ENCODE measurements around the gene FCGR2B.
"Not testable (repeated sequence)": the region's sequence is repeated elsewhere in the genome, so short reads cannot be mapped to it uniquely, and the experiment has no call there.

Gene FCGR2B

GRCh38 chr1:161636189-161636782, 26.7 kb upstream of the FCGR2B start:
- not testable (repeated sequence) for H3K4me1 ChIP-seq (ENCODE audit: insufficient read depth, low read length); H2AFZ ChIP-seq (ENCODE audit: low read depth, low read length); H3K27me3 ChIP-seq (ENCODE audit: insufficient read depth, low read length); H3K36me3 ChIP-seq (ENCODE audit: insufficient read depth, low read length); H3K9me3 ChIP-seq (ENCODE audit: low read length); H3K4me3 ChIP-seq (ENCODE audit: low read length)

DNA sequence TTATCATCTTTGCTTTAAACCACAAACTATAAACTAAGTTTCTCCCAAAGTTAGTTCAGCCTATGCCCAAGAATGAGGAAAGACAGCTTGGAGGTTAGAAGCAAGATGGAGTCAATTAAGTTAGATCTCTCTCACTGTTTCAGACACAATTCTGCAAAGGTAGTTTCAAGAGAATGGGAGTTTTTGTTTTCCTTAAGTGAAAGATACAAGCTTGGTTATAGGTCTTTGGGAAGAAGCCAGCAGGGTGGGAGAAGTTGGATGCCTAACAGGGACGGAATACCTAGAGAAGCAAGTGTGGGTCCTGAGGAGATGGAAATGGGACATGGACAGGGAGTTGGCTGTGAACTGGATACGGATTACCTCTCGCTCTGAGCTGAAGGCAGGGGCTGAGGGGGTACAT, 26.0 kb upstream of the FCGR2B start:
- H3K9me3 ChIP-seq (ENCODE audit: low read length); H2AFZ ChIP-seq (ENCODE audit: low read depth, low read length); H3K27me3 ChIP-seq (ENCODE audit: insufficient read depth, low read length); H3K4me1 ChIP-seq (ENCODE audit: insufficient read depth, low read length); H3K4me3 ChIP-seq (ENCODE audit: low read length); H3K36me3 ChIP-seq (ENCODE audit: insufficient read depth, low read length): not testable (repeated sequence)

DNA sequence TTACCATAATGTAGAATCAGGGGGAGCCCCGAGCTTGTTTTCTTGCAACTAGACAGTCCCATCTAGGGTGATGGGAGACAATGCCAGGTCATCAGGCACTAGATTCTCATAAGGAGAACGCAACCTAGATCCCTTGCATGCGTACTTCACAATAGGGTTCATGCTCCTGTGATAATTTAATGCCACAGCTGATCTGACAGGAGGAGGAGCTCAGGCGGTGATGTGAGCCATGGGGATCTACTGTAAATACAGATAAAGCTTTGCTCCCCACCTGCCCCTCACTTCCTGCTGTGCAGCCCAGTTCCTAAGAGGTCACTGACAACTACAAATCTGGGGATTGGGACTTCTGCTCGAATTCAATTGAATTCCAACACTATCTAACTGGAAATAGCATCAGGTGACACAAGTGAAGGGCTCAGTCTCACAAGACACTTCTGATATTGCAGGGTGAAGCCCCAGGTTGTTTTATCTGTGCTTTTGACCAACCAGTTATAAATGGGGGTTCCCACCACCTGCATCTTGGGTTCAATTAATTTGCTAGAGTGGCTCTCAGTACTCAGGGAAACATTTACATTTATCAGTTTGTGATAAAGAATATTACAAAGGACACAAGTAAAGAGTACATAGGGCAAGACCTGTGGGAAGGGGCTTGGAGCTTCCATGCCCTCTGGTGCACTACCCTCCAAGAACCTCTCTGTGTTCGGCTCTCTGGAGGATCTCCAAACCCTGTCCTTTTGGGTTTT, 24.5 kb upstream of the FCGR2B start:
- H2AFZ ChIP-seq (ENCODE audit: low read depth, low read length); H3K36me3 ChIP-seq (ENCODE audit: insufficient read depth, low read length); H3K9me3 ChIP-seq (ENCODE audit: low read length); H3K4me1 ChIP-seq (ENCODE audit: insufficient read depth, low read length); H3K4me3 ChIP-seq (ENCODE audit: low read length); H3K27me3 ChIP-seq (ENCODE audit: insufficient read depth, low read length): not testable (repeated sequence)

- not testable (repeated sequence) for H3K36me3 ChIP-seq (ENCODE audit: insufficient read depth, low read length); H3K9me3 ChIP-seq (ENCODE audit: low read length); H3K27me3 ChIP-seq (ENCODE audit: insufficient read depth, low read length); H2AFZ ChIP-seq (ENCODE audit: low read depth, low read length); H3K4me1 ChIP-seq (ENCODE audit: insufficient read depth, low read length); H3K4me3 ChIP-seq (ENCODE audit: low read length)
Observed at GRCh38 chr1:161639203-161639602, 23.7 kb upstream of the FCGR2B start.

GRCh38 chr1:161642697-161643096, 20.2 kb upstream of the FCGR2B start:
- not testable (repeated sequence) for H3K36me3 ChIP-seq (ENCODE audit: insufficient read depth, low read length); H3K4me1 ChIP-seq (ENCODE audit: insufficient read depth, low read length); H3K27me3 ChIP-seq (ENCODE audit: insufficient read depth, low read length); H3K9me3 ChIP-seq (ENCODE audit: low read length); H3K4me3 ChIP-seq (ENCODE audit: low read length); H2AFZ ChIP-seq (ENCODE audit: low read depth, low read length)

- not testable (repeated sequence) for H3K27me3 ChIP-seq (ENCODE audit: insufficient read depth, low read length); H3K36me3 ChIP-seq (ENCODE audit: insufficient read depth, low read length); H3K9me3 ChIP-seq (ENCODE audit: low read length)
Observed at GRCh38 chr1:161643481-161644208, 19.3 kb upstream of the FCGR2B start.

DNA sequence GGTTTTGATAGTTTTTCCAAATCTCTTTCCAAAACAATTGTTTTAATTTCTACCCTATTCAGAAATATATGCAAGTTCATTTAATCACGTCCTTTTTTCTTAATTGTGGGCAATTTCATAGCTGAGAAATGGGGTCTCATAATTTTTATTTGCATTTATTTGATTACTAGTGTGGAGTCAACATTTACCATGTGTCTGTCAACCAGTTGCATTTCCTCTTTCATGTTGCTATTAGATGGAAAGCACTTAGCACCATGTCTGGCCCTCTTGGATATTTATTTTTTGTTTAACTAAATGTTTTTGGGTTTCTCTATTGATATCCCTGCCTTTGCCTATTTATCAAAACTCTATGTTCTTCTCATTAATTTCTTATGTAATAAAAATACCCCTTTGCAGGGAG, 18.1 kb upstream of the FCGR2B start:
- not testable (repeated sequence) for H3K9me3 ChIP-seq (ENCODE audit: low read length)

More at GRCh38 chr1:161643481-161644208, 19.3 kb upstream of the FCGR2B start:
- not testable (repeated sequence) for H2AFZ ChIP-seq (ENCODE audit: low read depth, low read length); H3K4me3 ChIP-seq (ENCODE audit: low read length); H3K4me1 ChIP-seq (ENCODE audit: insufficient read depth, low read length)

GRCh38 chr1:161647507-161648360, 15.2 kb upstream of the FCGR2B start:
- H3K36me3 ChIP-seq (ENCODE audit: insufficient read depth, low read length); H3K27me3 ChIP-seq (ENCODE audit: insufficient read depth, low read length); H3K4me3 ChIP-seq (ENCODE audit: low read length); H3K4me1 ChIP-seq (ENCODE audit: insufficient read depth, low read length); H2AFZ ChIP-seq (ENCODE audit: low read depth, low read length); H3K9me3 ChIP-seq (ENCODE audit: low read length): not testable (repeated sequence)

More for the DNA sequence above, 18.1 kb upstream of the FCGR2B start:
- H3K4me1 ChIP-seq (ENCODE audit: insufficient read depth, low read length); H3K4me3 ChIP-seq (ENCODE audit: low read length); H3K27me3 ChIP-seq (ENCODE audit: insufficient read depth, low read length); H3K36me3 ChIP-seq (ENCODE audit: insufficient read depth, low read length); H2AFZ ChIP-seq (ENCODE audit: low read depth, low read length): not testable (repeated sequence)

DNA sequence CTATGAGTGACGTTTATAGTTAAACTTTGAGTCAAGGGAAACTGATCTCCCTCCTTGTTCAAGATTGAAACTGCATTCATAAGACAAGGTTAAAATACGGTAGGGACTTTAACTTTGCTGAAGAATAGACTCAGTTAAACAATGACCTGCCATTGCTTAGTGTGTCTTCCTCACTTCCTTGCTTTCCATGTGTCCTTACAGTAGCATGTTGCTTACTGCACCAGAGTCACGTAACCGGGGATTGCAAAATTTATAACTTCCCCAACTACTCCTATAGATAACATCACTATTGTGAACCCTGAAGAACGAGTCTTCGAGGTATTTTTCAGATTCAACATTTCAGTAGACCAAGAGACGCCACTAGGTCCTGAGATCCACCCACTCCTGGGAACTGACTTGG, 9.4 kb upstream of the FCGR2B start:
- H3K4me3 ChIP-seq (ENCODE audit: low read length); H3K36me3 ChIP-seq (ENCODE audit: insufficient read depth, low read length); H3K9me3 ChIP-seq (ENCODE audit: low read length); H3K4me1 ChIP-seq (ENCODE audit: insufficient read depth, low read length); H3K27me3 ChIP-seq (ENCODE audit: insufficient read depth, low read length); H2AFZ ChIP-seq (ENCODE audit: low read depth, low read length): not testable (repeated sequence)

DNA sequence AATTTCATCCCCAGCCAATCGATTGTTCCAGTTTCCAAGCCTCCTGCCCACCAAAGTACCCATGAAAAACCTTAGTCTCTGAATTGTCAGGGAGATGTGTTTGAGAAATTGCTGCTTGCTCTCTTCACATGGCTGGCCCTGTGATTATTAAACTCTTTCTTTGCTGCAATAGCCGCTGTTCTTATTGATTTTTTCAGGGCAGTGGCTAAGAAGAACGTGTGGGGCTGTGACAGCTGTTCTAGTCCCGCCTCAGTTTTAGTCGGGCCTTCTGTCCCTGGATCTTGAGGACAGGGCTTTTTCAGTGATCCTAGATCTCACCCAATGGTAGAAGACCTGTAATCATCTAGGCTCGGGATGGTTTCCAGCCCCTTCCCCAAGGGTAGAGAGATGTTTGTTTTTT, 9.0 kb upstream of the FCGR2B start:
- not testable (repeated sequence) for H2AFZ ChIP-seq (ENCODE audit: low read depth, low read length); H3K4me3 ChIP-seq (ENCODE audit: low read length); H3K36me3 ChIP-seq (ENCODE audit: insufficient read depth, low read length); H3K4me1 ChIP-seq (ENCODE audit: insufficient read depth, low read length); H3K27me3 ChIP-seq (ENCODE audit: insufficient read depth, low read length); H3K9me3 ChIP-seq (ENCODE audit: low read length)

DNA sequence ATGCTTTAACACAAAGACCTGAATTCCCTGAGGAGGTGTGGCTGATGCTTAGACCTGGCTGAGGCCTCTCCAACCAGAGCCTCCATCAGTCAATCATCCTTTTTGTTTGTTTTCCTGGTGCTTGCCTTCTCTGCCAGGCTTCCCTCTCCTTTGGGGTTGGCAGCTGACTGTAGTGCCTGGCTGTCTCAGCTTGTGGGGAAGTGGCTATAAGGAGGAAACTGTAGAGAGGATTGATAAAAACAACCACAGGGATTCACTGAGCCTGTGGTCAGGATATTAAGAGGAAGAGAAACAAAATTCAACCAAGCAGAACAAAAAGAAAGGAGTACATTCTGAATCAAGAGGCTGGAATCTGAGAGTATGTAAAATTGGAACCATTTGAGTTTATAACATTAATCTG, 4.4 kb upstream of the FCGR2B start:
- not testable (repeated sequence) for H3K4me3 ChIP-seq (ENCODE audit: low read length); H3K27me3 ChIP-seq (ENCODE audit: insufficient read depth, low read length); H3K36me3 ChIP-seq (ENCODE audit: insufficient read depth, low read length); H2AFZ ChIP-seq (ENCODE audit: low read depth, low read length); H3K9me3 ChIP-seq (ENCODE audit: low read length); H3K4me1 ChIP-seq (ENCODE audit: insufficient read depth, low read length)

DNA sequence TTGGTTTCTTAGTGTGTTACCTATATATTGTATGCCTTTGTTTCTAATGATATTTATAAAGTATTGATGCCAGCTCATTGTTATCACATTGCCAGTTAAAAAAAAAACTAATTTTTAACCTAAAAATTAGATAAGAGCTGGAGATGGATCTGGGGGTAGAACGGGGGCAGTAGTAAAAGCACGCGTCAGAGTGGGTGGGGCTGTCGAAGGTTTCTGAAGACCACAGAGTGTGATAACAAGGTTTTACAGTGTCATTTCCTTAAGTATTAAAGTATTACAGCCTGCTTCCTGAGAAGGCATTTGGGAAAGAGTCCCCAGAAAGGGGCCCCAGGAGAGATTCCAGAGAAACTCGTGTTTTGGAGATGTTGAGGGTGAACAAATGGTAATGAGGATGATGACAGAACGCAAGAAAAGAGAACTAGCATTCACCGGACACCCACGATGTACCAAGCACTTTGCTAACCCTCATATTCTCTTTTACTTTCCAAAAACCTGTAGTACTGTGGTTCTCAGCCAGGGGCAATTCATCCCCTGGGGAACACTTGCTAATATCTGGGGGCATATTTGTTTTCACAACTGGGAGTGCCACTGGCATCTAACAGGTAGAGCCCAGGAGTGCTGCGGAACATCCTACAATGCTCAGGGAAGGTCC, 1.2 kb upstream of the FCGR2B start:
- H2AFZ ChIP-seq (ENCODE audit: low read depth, low read length); H3K4me1 ChIP-seq (ENCODE audit: insufficient read depth, low read length); H3K36me3 ChIP-seq (ENCODE audit: insufficient read depth, low read length); H3K27me3 ChIP-seq (ENCODE audit: insufficient read depth, low read length); H3K9me3 ChIP-seq (ENCODE audit: low read length); H3K4me3 ChIP-seq (ENCODE audit: low read length): not testable (repeated sequence)

DNA sequence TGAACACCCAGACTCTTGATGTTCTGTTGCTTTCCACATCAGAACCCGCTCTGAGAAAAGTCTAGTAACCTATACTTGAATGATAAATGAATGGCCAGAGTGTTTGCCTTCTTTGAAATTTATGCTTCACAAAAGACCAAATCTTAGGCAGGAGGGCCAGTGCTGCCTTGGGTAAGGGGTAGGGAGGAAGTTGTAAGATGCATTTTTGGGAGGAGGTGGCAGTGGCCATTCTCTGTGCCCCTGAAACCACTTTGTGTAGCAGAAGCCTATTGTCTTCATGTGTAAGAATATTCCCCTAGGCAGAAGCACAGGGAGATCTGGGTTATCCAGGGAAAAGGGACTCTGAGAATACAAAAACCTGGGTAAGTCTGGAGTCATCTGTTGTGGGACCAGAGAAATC, 626 bp downstream of the FCGR2B start:
- not testable (repeated sequence) for H3K9me3 ChIP-seq (ENCODE audit: low read length); H3K4me1 ChIP-seq (ENCODE audit: insufficient read depth, low read length); H3K27me3 ChIP-seq (ENCODE audit: insufficient read depth, low read length); H3K4me3 ChIP-seq (ENCODE audit: low read length); H2AFZ ChIP-seq (ENCODE audit: low read depth, low read length); H3K36me3 ChIP-seq (ENCODE audit: insufficient read depth, low read length)

Data from neuron (in vitro differentiated cells).